Testis (tissue), 5 donors: ENCODE measurements around the gene CSN1S1. TPM values are rescaled to one million over a fixed set of nuclear protein-coding genes. Genes with fewer than 3 reads are reported as not detected.

ENCODE experiments used
- DNase-seq: peaks from one replicate; pipeline ENCODE4 v3.0.0-alpha.2; 2019
- H3K27ac ChIP-seq, 2 donors: fragments of 200-600 bp; sonication (generic); one replicate each; pipeline ENCODE4 v1.5.1; 2019
- H3K27me3 ChIP-seq: fragments of 200-600 bp; sonication (generic); one replicate; pipeline ENCODE4 v1.5.1; 2019
- H3K36me3 ChIP-seq: fragments of 200-600 bp; sonication (generic); one replicate; pipeline ENCODE4 v1.5.1; 2017; ENCODE audit warnings: low read depth; ENCODE audit errors: missing control alignments
- H3K4me1 ChIP-seq: fragments of 200-600 bp; sonication (generic); one replicate; pipeline ENCODE4 v1.5.1; 2019
- H3K4me3 ChIP-seq, 2 donors: fragments of 200-600 bp; sonication (generic); one replicate each; pipeline ENCODE4 v1.5.1; 2017 to 2019
- H3K9me3 ChIP-seq: fragments of 200-600 bp; sonication (generic); one replicate; pipeline ENCODE4 v1.5.1; 2017
- CTCF ChIP-seq, 3 experiments: fragments of 450-650 bp in 2 of 3; fragments of 200-600 bp in 1 of 3; sonication (generic) in 1 of 3; IDR thresholded peaks; one replicate each; pipeline ENCODE4 v1.5.1; 2016 to 2019; ENCODE audit warnings: antibody characterized with exemption in 3 of 3, mild to moderate bottlenecking in 2 of 3, moderate library complexity in 1 of 3
- POLR2A ChIP-seq: fragments of 450-650 bp; IDR thresholded peaks from one replicate; pipeline ENCODE4 v1.6.1; 2017; ENCODE audit warnings: antibody characterized with exemption, mild to moderate bottlenecking, moderate library complexity
- WGBS, 2 donors: methylation state at CpG; one replicate each; pipeline ENCODE4 v1.1.5; 2018; 5-methylcytosine and 5-hydroxymethylcytosine counted together
- intact Hi-C: fragments of 100-400 bp; cut with DNase I; formaldehyde crosslinking; loops from one replicate; pipeline ENCODE4 v1.15.1; 2023; ENCODE audit warnings: low total_unique reads
- long read RNA-seq, 2 donors: transcript quantifications; one replicate each; lab custom pipeline, GENCODE V29; 2026
- polyA plus RNA-seq: library from polyadenylated mRNA; stranded (reverse); fragments of 350-450 nt; fragmentation: Illumina TruSeq; extraction: RNeasy Lipid Tissue Mini Kit (QIAGEN cat#74804); gene quantifications from one replicate; pipeline ENCODE4 v1.2.3, GENCODE V29; 2014; ENCODE audit warnings: low read depth, low replicate concordance; ENCODE audit not compliant: insufficient read depth
- total RNA-seq, 2 donors: library from RNA; depleted of rRNA; stranded (reverse); fragments of >200 nt; gene quantifications; one replicate each; pipeline ENCODE4 v1.2.3, GENCODE V29; 2016

Gene CSN1S1
- under 1 TPM in 1 of 2 donors, not detected in 1; 0.56 TPM for total RNA-seq
- polyA plus RNA-seq: 0.45 TPM
- long read RNA-seq, donor 1: 0 reads
- long read RNA-seq, donor 2: 0 reads

GRCh38 chr4:69930768-69931167 is at the start of gene CSN1S1:
Gene CSN1S1 (plus strand): TSS chr4:69931068. CDS start chr4:69932556, 1,488 bp downstream.
- intact Hi-C loops: no loop called here
- no peak within 1 kb of the TSS for H3K4me3 ChIP-seq

GRCh38 chr4:69881173-69881773 is 49.6 kb upstream of the CSN1S1 start:
- no peaks in the 10 kb centered on the region for H3K36me3 ChIP-seq
- DNase-seq: peak; percentile 55
- intact Hi-C loops: no loop called here

More at GRCh38 chr4:69930768-69931167, at the start of gene CSN1S1:
- H3K9me3 ChIP-seq: no peaks in the 10 kb centered on the region
- WGBS, 2 donors: 90% methylated on average over 3 of the region's 3 CpGs
- H3K27ac ChIP-seq: no peak within 1 kb of the TSS
- H3K36me3 ChIP-seq: no peaks in the 10 kb centered on the region
- no peaks in the 10 kb centered on the region for H3K27me3 ChIP-seq
- TF ChIP-seq CTCF (IDR thresholded peaks at IDR 0.05) (no peak), POLR2A (no peak)
- no peak for DNase-seq
- no peaks in the 10 kb centered on the region for H3K4me1 ChIP-seq

GRCh38 chr4:69882150-69882549 is 48.7 kb upstream of the CSN1S1 start:
- Histone ChIP-seq H3K36me3 (no peaks in the 10 kb centered on the region), H3K27me3 (no peaks in the 10 kb centered on the region), H3K27ac (no peak overlapping the region), H3K4me1 (no peaks in the 10 kb centered on the region), H3K9me3 (no peaks in the 10 kb centered on the region), H3K4me3 (no peak overlapping the region)
- intact Hi-C loops: no loop called here
- DNase-seq: no peak
- no peak for TF ChIP-seq CTCF (IDR thresholded peaks at IDR 0.05)
- no peak for TF ChIP-seq POLR2A

More at GRCh38 chr4:69881173-69881773, 49.6 kb upstream of the CSN1S1 start:
- no peaks in the 10 kb centered on the region for H3K4me1 ChIP-seq
- H3K27ac ChIP-seq: no peak overlapping the region
- no peaks in the 10 kb centered on the region for H3K9me3 ChIP-seq
- H3K27me3 ChIP-seq: no peaks in the 10 kb centered on the region
- TF ChIP-seq POLR2A (no peak), CTCF (IDR thresholded peaks at IDR 0.05) (peak; percentile 65 to 71 (median 69))
- no peak overlapping the region for H3K4me3 ChIP-seq

GRCh38 chr4:69888336-69888735 is 42.5 kb upstream of the CSN1S1 start:
- no peak for TF ChIP-seq CTCF (IDR thresholded peaks at IDR 0.05)
- no peak for TF ChIP-seq POLR2A
- no peaks in the 10 kb centered on the region for H3K36me3 ChIP-seq
- no peaks in the 10 kb centered on the region for H3K9me3 ChIP-seq
- intact Hi-C loops: no loop called here
- H3K4me1 ChIP-seq: no peaks in the 10 kb centered on the region
- H3K27ac ChIP-seq: no peak overlapping the region
- H3K27me3 ChIP-seq: no peaks in the 10 kb centered on the region
- H3K4me3 ChIP-seq: no peak overlapping the region
- DNase-seq: no peak

GRCh38 chr4:69894186-69894585 is 36.7 kb upstream of the CSN1S1 start:
- no peak for TF ChIP-seq CTCF (IDR thresholded peaks at IDR 0.05)
- TF ChIP-seq POLR2A: no peak
- no peak for DNase-seq
- intact Hi-C loops: no loop called here
- Histone ChIP-seq H3K27ac (no peak overlapping the region), H3K9me3 (no peaks in the 10 kb centered on the region), H3K36me3 (no peaks in the 10 kb centered on the region), H3K27me3 (no peaks in the 10 kb centered on the region), H3K4me3 (no peak overlapping the region), H3K4me1 (no peaks in the 10 kb centered on the region)
- 59 to 81% methylated on average over 5 of the region's 5 CpGs for WGBS, 2 donors
